HEK293 (cell line): ENCODE measurements around the gene TAOK3.

ENCODE experiments used
- KLF17 ChIP-seq: fragments of 450-650 bp; formaldehyde crosslinking; IDR thresholded peaks from 2 replicates; pipeline ENCODE4 v1.5.1; 2016; ENCODE audit warnings: missing biosample characterization, missing genetic modification characterization
- KLF7 ChIP-seq: fragments of 450-650 bp; formaldehyde crosslinking; IDR thresholded peaks from 2 replicates; pipeline ENCODE4 v1.5.1; 2016; ENCODE audit warnings: missing biosample characterization, missing genetic modification characterization, borderline replicate concordance
- KLF8 ChIP-seq: fragments of 450-650 bp; formaldehyde crosslinking; IDR thresholded peaks from 2 replicates; pipeline ENCODE4 v1.5.1; 2016; ENCODE audit warnings: missing biosample characterization, missing genetic modification characterization
- SP2 ChIP-seq: fragments of 450-650 bp; formaldehyde crosslinking; IDR thresholded peaks from 2 replicates; pipeline ENCODE4 v1.5.1; 2016; ENCODE audit warnings: missing biosample characterization, missing genetic modification characterization
- SP7 ChIP-seq: fragments of 450-650 bp; formaldehyde crosslinking; IDR thresholded peaks from 2 replicates; pipeline ENCODE4 v1.5.1; 2016; ENCODE audit warnings: missing biosample characterization, missing genetic modification characterization
- WT1 ChIP-seq: fragments of 450-650 bp; formaldehyde crosslinking; IDR thresholded peaks from 2 replicates; pipeline ENCODE4 v1.5.1; 2016; ENCODE audit warnings: missing biosample characterization, missing genetic modification characterization
- ZBTB26 ChIP-seq: fragments of 450-650 bp; formaldehyde crosslinking; optimal IDR thresholded peaks from 2 replicates; pipeline ENCODE3; 2016; ENCODE audit warnings: missing biosample characterization, mild to moderate bottlenecking, missing genetic modification characterization
- ZBTB44 ChIP-seq: fragments of 450-650 bp; IDR thresholded peaks from 2 replicates; pipeline ENCODE4 v1.5.1; 2018; ENCODE audit warnings: missing biosample characterization, mild to moderate bottlenecking, missing genetic modification characterization
- ZBTB6 ChIP-seq: fragments of 450-650 bp; formaldehyde crosslinking; IDR thresholded peaks from 2 replicates; pipeline ENCODE4 v1.5.1; 2017; ENCODE audit warnings: missing biosample characterization, missing genetic modification characterization
- ZFP3 ChIP-seq: fragments of 450-650 bp; formaldehyde crosslinking; IDR thresholded peaks from 2 replicates; pipeline ENCODE4 v1.5.1; 2016; ENCODE audit warnings: low read depth, missing biosample characterization, missing genetic modification characterization
- ZFP69B ChIP-seq: fragments of 450-650 bp; formaldehyde crosslinking; IDR thresholded peaks from 2 replicates; pipeline ENCODE4 v1.5.1; 2016; ENCODE audit warnings: missing biosample characterization, missing genetic modification characterization
- ZNF112 ChIP-seq: fragments of 450-650 bp; formaldehyde crosslinking; IDR thresholded peaks from 2 replicates; pipeline ENCODE4 v1.5.0; 2017; ENCODE audit warnings: missing biosample characterization, missing genetic modification characterization
- ZNF169 ChIP-seq: fragments of 450-650 bp; formaldehyde crosslinking; IDR thresholded peaks from 2 replicates; pipeline ENCODE4 v1.5.1; 2016; ENCODE audit warnings: missing biosample characterization, missing genetic modification characterization
- ZNF2 ChIP-seq: fragments of 450-650 bp; formaldehyde crosslinking; IDR thresholded peaks from 2 replicates; pipeline ENCODE4 v1.5.1; 2016; ENCODE audit warnings: missing biosample characterization, missing genetic modification characterization
- ZNF211 ChIP-seq: fragments of 450-650 bp; formaldehyde crosslinking; IDR thresholded peaks from 2 replicates; pipeline ENCODE4 v1.5.1; 2016; ENCODE audit warnings: low read depth, missing biosample characterization, missing genetic modification characterization
- ZNF239 ChIP-seq: fragments of 450-650 bp; formaldehyde crosslinking; IDR thresholded peaks from 2 replicates; pipeline ENCODE4 v1.5.1; 2016; ENCODE audit warnings: missing biosample characterization, missing genetic modification characterization
- ZNF24 ChIP-seq: fragments of 450-650 bp; formaldehyde crosslinking; IDR thresholded peaks from 2 replicates; pipeline ENCODE4 v1.5.1; 2016; ENCODE audit warnings: missing biosample characterization, missing genetic modification characterization
- ZNF292 ChIP-seq: fragments of 450-650 bp; formaldehyde crosslinking; IDR thresholded peaks from 2 replicates; pipeline ENCODE4 v1.5.1; 2016; ENCODE audit warnings: low read depth, missing biosample characterization, missing genetic modification characterization, borderline replicate concordance
- ZNF335 ChIP-seq: fragments of 450-650 bp; formaldehyde crosslinking; conservative IDR thresholded peaks from 2 replicates; pipeline ENCODE4 v1.5.1; 2016; ENCODE audit warnings: missing biosample characterization, missing genetic modification characterization
- ZNF366 ChIP-seq: fragments of 450-650 bp; formaldehyde crosslinking; conservative IDR thresholded peaks from 2 replicates; pipeline ENCODE4 v1.5.1; 2016; ENCODE audit warnings: missing biosample characterization, missing genetic modification characterization
- ZNF426 ChIP-seq: fragments of 450-650 bp; formaldehyde crosslinking; IDR thresholded peaks from 2 replicates; pipeline ENCODE4 v1.5.1; 2017; ENCODE audit warnings: missing biosample characterization, missing genetic modification characterization, mild to moderate bottlenecking, inconsistent platforms, moderate library complexity
- ZNF433 ChIP-seq: fragments of 450-650 bp; formaldehyde crosslinking; IDR thresholded peaks from 2 replicates; pipeline ENCODE4 v1.5.1; 2016; ENCODE audit warnings: missing biosample characterization, missing genetic modification characterization, low read depth
- ZNF48 ChIP-seq: fragments of 450-650 bp; formaldehyde crosslinking; IDR thresholded peaks from 2 replicates; pipeline ENCODE4 v1.5.1; 2016; ENCODE audit warnings: missing biosample characterization, missing genetic modification characterization
- ZNF510 ChIP-seq: fragments of 450-650 bp; formaldehyde crosslinking; IDR thresholded peaks from 2 replicates; pipeline ENCODE4 v1.5.1; 2018; ENCODE audit warnings: mild to moderate bottlenecking, missing genetic modification characterization, missing biosample characterization; ENCODE audit not compliant: insufficient replicate concordance
- ZNF544 ChIP-seq: fragments of 450-650 bp; formaldehyde crosslinking; IDR thresholded peaks from 2 replicates; pipeline ENCODE4 v1.5.0; 2017; ENCODE audit warnings: missing biosample characterization, missing genetic modification characterization
- ZNF548 ChIP-seq: fragments of 450-650 bp; formaldehyde crosslinking; IDR thresholded peaks from 2 replicates; pipeline ENCODE4 v1.5.1; 2016; ENCODE audit warnings: missing biosample characterization, missing genetic modification characterization
- ZNF645 ChIP-seq: fragments of 450-650 bp; formaldehyde crosslinking; IDR thresholded peaks from 2 replicates; pipeline ENCODE4; 2016; ENCODE audit warnings: missing biosample characterization, missing genetic modification characterization
- ZNF76 ChIP-seq: fragments of 450-650 bp; formaldehyde crosslinking; IDR thresholded peaks from 2 replicates; pipeline ENCODE4; 2016; ENCODE audit warnings: low read depth, missing biosample characterization, missing genetic modification characterization, borderline replicate concordance
- ZSCAN23 ChIP-seq: fragments of 450-650 bp; formaldehyde crosslinking; IDR thresholded peaks from 2 replicates; pipeline ENCODE4 v1.5.1; 2016; ENCODE audit warnings: missing biosample characterization, missing genetic modification characterization
- TF ChIP-seq, protein P1 (sequence below): fragments of 450-650 bp; formaldehyde crosslinking; IDR thresholded peaks from 2 replicates; pipeline ENCODE4 v1.5.1; 2016; ENCODE audit warnings: missing biosample characterization, missing genetic modification characterization
- TF ChIP-seq, protein P2 (sequence below): IDR thresholded peaks from 2 replicates; pipeline ENCODE4 v1.6.1; 2011; ENCODE audit warnings: mild to moderate bottlenecking, low read depth, low read length, borderline replicate concordance

The TAOK3 gene

DNA sequence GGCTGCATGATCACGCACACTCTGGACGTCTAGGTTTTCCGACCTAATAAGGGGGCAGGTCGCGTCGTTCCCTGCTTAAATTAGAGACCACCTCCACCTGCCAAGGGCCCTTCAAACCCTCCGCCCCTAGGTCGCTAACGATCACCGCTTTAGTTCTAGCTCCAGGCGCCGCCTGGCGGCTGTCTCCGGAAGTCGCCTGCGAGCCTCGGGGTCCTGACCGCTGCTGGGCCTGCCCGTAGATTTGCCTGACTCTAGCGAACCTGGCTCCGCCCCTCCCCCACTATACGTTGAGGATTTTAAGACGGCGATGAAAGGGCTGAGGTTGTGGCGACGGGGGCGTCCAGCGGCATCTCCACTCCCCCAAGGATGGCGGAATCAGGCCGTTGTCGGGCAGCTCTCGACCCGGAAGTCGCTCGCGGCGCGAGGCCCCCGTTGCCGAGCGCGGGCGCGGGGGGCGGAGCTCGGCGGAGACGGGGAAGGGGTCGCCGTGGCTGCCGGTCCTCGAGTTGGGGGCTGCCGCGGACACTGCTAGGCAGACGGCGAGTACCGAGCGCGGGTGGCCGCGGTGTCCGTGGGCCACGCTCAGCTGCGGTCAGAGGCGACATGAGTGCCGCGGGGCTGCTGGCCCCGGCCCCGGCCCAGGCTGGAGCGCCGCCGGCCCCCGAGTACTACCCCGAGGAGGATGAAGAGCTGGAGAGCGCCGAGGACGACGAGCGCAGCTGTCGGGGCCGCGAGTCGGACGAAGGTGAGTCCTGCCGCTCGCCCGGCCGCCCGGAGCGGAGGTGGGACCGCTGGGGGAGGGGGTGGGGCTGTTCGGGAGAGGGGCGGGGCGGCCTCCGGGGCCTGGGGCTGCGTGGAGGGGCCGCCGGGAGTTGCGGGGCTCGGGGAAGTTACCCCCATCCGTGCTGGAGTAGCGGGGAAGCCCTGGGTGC, 3.6 kb upstream of the TAOK3 start, which contains the start of gene SUDS3 (continued):
- TF ChIP-seq KLF17 (tag by site-specific recombination) (peak; percentile 89), ZNF239 (peak; percentile 64; the same call in 1 of the 2 replicates), ZFP3 (tag by site-specific recombination) (no peak), ZSCAN23 (tag by site-specific recombination) (0 out of 2 replicates have a peak, but pooled peaks have one; percentile 55), ZNF169 (tag by site-specific recombination) (no peak), ZNF548 (tag by site-specific recombination) (no peak), ZNF426 (tag by site-specific recombination) (no peak), ZNF76 (peak; percentile 82), SP7 (tag by site-specific recombination) (peak; percentile 93), ZNF2 (peak; percentile 57; the same call in 1 of the 2 replicates), ZNF366 (tag by site-specific recombination) (no peak), WT1 (tag by site-specific recombination) (no peak), ZNF112 (no peak), KLF7 (peak; percentile 27; the same call in 1 of the 2 replicates), ZNF544 (tag by site-specific recombination) (no peak), ZBTB6 (tag by site-specific recombination) (no peak; the same call in 1 of the 2 replicates), ZNF433 (tag by site-specific recombination) (no peak), ZNF292 (no peak), ZNF24 (tag by site-specific recombination) (peak; percentile 90), ZBTB26 (tag by site-specific recombination) (peak; percentile 89), KLF8 (tag by site-specific recombination) (peak; percentile 90), ZNF335 (tag by site-specific recombination) (peak; percentile 100), ZNF645 (tag by site-specific recombination) (no peak), ZNF510 (tag by site-specific recombination) (no peak), ZNF48 (tag by site-specific recombination) (no peak), ZBTB44 (tag by site-specific recombination) (no peak; the same call in 1 of the 2 replicates), ZNF211 (no peak), ZFP69B (tag by site-specific recombination) (peak; percentile 94; the same call in 1 of the 2 replicates), SP2 (tag by site-specific recombination) (peak; percentile 69)
- TF ChIP-seq, protein P1, sequence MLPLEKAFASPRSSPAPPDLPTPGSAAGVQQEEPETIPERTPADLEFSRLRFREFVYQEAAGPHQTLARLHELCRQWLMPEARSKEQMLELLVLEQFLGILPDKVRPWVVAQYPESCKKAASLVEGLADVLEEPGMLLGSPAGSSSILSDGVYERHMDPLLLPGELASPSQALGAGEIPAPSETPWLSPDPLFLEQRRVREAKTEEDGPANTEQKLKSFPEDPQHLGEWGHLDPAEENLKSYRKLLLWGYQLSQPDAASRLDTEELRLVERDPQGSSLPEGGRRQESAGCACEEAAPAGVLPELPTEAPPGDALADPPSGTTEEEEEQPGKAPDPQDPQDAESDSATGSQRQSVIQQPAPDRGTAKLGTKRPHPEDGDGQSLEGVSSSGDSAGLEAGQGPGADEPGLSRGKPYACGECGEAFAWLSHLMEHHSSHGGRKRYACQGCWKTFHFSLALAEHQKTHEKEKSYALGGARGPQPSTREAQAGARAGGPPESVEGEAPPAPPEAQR, result peak; percentile 97
- TF ChIP-seq, protein P2, sequence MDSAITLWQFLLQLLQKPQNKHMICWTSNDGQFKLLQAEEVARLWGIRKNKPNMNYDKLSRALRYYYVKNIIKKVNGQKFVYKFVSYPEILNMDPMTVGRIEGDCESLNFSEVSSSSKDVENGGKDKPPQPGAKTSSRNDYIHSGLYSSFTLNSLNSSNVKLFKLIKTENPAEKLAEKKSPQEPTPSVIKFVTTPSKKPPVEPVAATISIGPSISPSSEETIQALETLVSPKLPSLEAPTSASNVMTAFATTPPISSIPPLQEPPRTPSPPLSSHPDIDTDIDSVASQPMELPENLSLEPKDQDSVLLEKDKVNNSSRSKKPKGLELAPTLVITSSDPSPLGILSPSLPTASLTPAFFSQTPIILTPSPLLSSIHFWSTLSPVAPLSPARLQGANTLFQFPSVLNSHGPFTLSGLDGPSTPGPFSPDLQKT, result no peak; the same call in 1 of the 2 replicates
